Daoy (cell line): ENCODE data around the gene TNNI2. TPM values are rescaled to one million over a fixed set of nuclear protein-coding genes. Genes with fewer than 3 reads are reported as not detected.

ENCODE experiments used
- DNase-seq: peaks from one replicate; pipeline ENCODE4 v3.0.0-alpha.2; 2015; ENCODE audit warnings: low read depth
- total RNA-seq: library from RNA; depleted of rRNA; stranded (reverse); fragments of >200 nt; shearing (Covaris generic); gene quantifications from 2 replicates; pipeline ENCODE4 v1.2.3, GENCODE V29; 2014; rRNA removed

TNNI2 gene
- total RNA-seq, 1 experiment from 2014 or later: not detected

DNA sequence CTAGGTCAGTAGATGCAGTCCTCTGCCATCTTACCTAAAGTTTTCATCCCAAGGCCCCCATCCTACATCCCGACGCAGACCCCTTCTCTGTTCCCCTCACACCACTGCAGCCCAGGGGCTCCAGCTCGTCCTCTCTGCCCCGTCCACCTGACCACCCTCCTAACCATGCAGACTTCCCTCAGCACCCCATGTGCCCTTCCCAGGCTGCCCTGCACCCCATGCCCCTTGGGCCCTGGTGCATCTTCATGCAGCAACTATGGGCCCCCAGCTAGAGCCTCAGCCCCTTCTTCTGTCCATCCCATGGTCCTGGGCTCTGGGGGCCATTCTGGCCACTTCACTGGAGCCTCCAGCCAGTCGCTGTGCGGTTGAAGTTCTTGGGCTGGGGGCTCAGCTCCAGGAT, 50.0 kb downstream of the TNNI2 start:
- no peak for DNase-seq

- DNase-seq: no peak
These were observed 50.6 kb downstream of the TNNI2 start for GRCh38 chr11:1889224-1889930.

DNA sequence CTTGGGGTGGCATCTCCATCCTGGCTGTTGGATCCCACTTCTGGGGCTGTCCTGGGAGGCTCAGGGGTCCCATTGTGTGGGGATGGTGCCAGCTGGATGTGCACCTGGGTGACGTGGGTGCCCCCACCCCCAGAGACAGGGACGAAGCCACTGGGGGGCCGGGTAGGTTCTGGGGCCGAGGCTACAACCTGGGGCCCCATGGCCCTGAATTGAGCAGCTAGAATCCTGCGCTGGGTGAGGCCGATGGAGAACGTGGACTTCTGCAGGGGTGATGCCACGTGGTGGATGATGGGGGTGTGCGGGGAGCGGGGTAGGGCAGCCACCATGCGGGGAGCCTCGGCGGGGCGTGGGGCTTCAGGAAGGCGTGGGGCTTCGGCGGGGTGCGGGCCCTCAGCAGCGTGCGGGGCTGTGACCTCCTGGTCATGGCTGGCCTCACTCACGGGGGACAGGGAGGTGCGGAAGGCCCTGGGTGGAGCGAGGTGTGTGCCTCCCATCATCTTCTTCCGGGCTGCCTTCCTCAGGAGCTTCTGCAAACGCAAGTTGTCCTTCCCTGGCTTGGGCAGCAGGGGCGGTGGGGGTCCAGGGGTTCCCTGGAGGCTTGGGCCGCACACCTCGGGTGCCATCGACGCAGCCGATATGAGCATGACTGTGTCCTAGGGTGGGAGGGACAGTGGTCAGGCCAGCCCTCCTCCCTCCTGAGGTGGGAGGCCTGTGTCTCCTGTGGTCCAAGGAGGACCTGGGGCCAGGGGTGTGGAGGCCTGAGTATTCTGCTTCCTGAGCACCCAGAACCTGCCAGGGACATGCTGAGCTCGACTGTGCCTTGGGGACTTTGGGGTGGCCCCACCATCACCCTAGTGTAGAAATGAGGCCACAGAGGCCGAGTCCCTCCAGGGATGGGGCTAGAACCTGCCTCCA, 51.4 kb downstream of the TNNI2 start:
- DNase-seq: no peak

Other genes with a start within 250 kb of the TNNI2 start
- not detected in 2 replicates for gene KRTAP5-2, start 240.7 kb upstream of the TNNI2 start, total RNA-seq
- gene KRTAP5-3, start 230.5 kb upstream of the TNNI2 start, total RNA-seq: not detected in 2 replicates
- not detected in 2 replicates for gene KRTAP5-4, start 216.8 kb upstream of the TNNI2 start, total RNA-seq
- gene KRTAP5-5, start 209.2 kb upstream of the TNNI2 start, total RNA-seq: not detected in 2 replicates
- not detected in 2 replicates for gene KRTAP5-6, start 141.8 kb upstream of the TNNI2 start, total RNA-seq
- 0.09 and 0.11 TPM in 2 replicates for gene IFITM10, start 88.4 kb upstream of the TNNI2 start, total RNA-seq
- gene CTSD, start 75.1 kb upstream of the TNNI2 start, total RNA-seq: 128 and 157 TPM in 2 replicates
- not detected in 2 replicates for gene SYT8, start 4.0 kb upstream of the TNNI2 start, total RNA-seq
- gene LSP1, start 14.1 kb downstream of the TNNI2 start, total RNA-seq: 3.8 and 6.5 TPM in 2 replicates
- not detected in 2 replicates for gene PRR33, start 52.9 kb downstream of the TNNI2 start, total RNA-seq
- gene TNNT3, start 80.7 kb downstream of the TNNI2 start, total RNA-seq: not detected in 2 replicates
- 165 and 168 TPM in 2 replicates for gene MRPL23, start 108.4 kb downstream of the TNNI2 start, total RNA-seq
- gene H19, start 158.9 kb downstream of the TNNI2 start, total RNA-seq: 0.06 TPM in 1 of 2 replicates, not detected in the other